ENCODE measurements around the gene SLC43A2. TPM values are rescaled to one million over a fixed set of nuclear protein-coding genes. Genes with fewer than 3 reads are reported as not detected.

SLC43A2 gene
- total and polyA plus RNA-seq, 2 of the 13 experiments (the other 11 are each of a cell fraction or from before 2014, with no cell fraction given): 7.3 to 20.0 TPM

- no peak for TF ChIP-seq ZNF513 (CRISPR knock-in tag; conservative IDR thresholded peaks at IDR 0.05)
- TF ChIP-seq TRAFD1 (CRISPR knock-in tag; IDR thresholded peaks at IDR 0.05; ENCODE audit: borderline replicate concordance): no peak
- TF ChIP-seq KLF11 (CRISPR knock-in tag; IDR thresholded peaks at IDR 0.05): no peak
- TF ChIP-seq ZHX1 (CRISPR knock-in tag; IDR thresholded peaks at IDR 0.05; ENCODE audit: low read depth): no peak
- TF ChIP-seq ZNF235 (CRISPR knock-in tag; IDR thresholded peaks at IDR 0.05; ENCODE audit: borderline replicate concordance): no peak
- TF ChIP-seq NPAS2 (CRISPR knock-in tag; IDR thresholded peaks at IDR 0.05; ENCODE audit: borderline replicate concordance): no peak
- peak; percentile 67 for TF ChIP-seq ZBTB38 (CRISPR knock-in tag; IDR thresholded peaks at IDR 0.05)
- no peak for TF ChIP-seq ZNF652 (CRISPR knock-in tag; IDR thresholded peaks at IDR 0.05; ENCODE audit: borderline replicate concordance, low read depth)
- TF ChIP-seq ZNF512 (CRISPR knock-in tag; IDR thresholded peaks at IDR 0.05): no peak
- no peak for TF ChIP-seq FOXP4 (CRISPR knock-in tag; IDR thresholded peaks at IDR 0.05)
- no peak; the same call in 1 of the 2 replicates for TF ChIP-seq TFDP1 (CRISPR knock-in tag; IDR thresholded peaks at IDR 0.05; ENCODE audit: borderline replicate concordance)
- TF ChIP-seq ZNF891 (CRISPR knock-in tag; IDR thresholded peaks at IDR 0.05): 0 out of 2 replicates have a peak, but pooled peaks have one; percentile 19
- no peak for TF ChIP-seq ZMAT5 (CRISPR knock-in tag; IDR thresholded peaks at IDR 0.05; ENCODE audit: borderline replicate concordance, low read depth)
- TF ChIP-seq ZNF883 (CRISPR knock-in tag; IDR thresholded peaks at IDR 0.05; ENCODE audit: not compliant biosample characterization): no peak
- TF ChIP-seq GATAD2A (CRISPR knock-in tag; IDR thresholded peaks at IDR 0.05): peak; percentile 65
- TF ChIP-seq FIP1L1 (IDR thresholded peaks at IDR 0.05; ENCODE audit: borderline replicate concordance, insufficient read depth, low read depth, low read length): no peak
These were observed 51.5 kb downstream of the SLC43A2 start (continued) for GRCh38 chr17:1577182-1577581.

Data from HepG2 (cell line).